Testis (tissue), 3 donors: ENCODE measurements around the gene SET. TPM values are rescaled to one million over a fixed set of nuclear protein-coding genes. Genes with fewer than 3 reads are reported as not detected.
"Not testable (repeated sequence)": the region's sequence is repeated elsewhere in the genome, so short reads cannot be mapped to it uniquely, and the experiment has no call there.

Experiments
- DNase-seq: peaks from one replicate; pipeline ENCODE4 v3.0.0-alpha.2; 2019
- H3K27ac ChIP-seq, 2 donors: fragments of 200-600 bp; sonication (generic); one replicate each; pipeline ENCODE4 v1.5.1; 2019
- H3K27me3 ChIP-seq: fragments of 200-600 bp; sonication (generic); one replicate; pipeline ENCODE4 v1.5.1; 2019
- H3K36me3 ChIP-seq: fragments of 200-600 bp; sonication (generic); one replicate; pipeline ENCODE4 v1.5.1; 2017; ENCODE audit warnings: low read depth; ENCODE audit errors: missing control alignments
- H3K4me1 ChIP-seq: fragments of 200-600 bp; sonication (generic); one replicate; pipeline ENCODE4 v1.5.1; 2019
- H3K4me3 ChIP-seq, 2 donors: fragments of 200-600 bp; sonication (generic); one replicate each; pipeline ENCODE4 v1.5.1; 2017 to 2019
- H3K9me3 ChIP-seq: fragments of 200-600 bp; sonication (generic); one replicate; pipeline ENCODE4 v1.5.1; 2017
- CTCF ChIP-seq, 3 experiments: fragments of 450-650 bp in 2 of 3; fragments of 200-600 bp in 1 of 3; sonication (generic) in 1 of 3; IDR thresholded peaks; one replicate each; pipeline ENCODE4 v1.5.1; 2016 to 2019; ENCODE audit warnings: antibody characterized with exemption in 3 of 3, mild to moderate bottlenecking in 2 of 3, moderate library complexity in 1 of 3
- POLR2A ChIP-seq: fragments of 450-650 bp; IDR thresholded peaks from one replicate; pipeline ENCODE4 v1.6.1; 2017; ENCODE audit warnings: antibody characterized with exemption, mild to moderate bottlenecking, moderate library complexity
- WGBS, 2 donors: methylation state at CpG; one replicate each; pipeline ENCODE4 v1.1.5; 2018; 5-methylcytosine and 5-hydroxymethylcytosine counted together
- intact Hi-C: fragments of 100-400 bp; cut with DNase I; formaldehyde crosslinking; loops from one replicate; pipeline ENCODE4 v1.15.1; 2023; ENCODE audit warnings: low total_unique reads
- polyA plus RNA-seq: library from polyadenylated mRNA; stranded (reverse); fragments of 350-450 nt; fragmentation: Illumina TruSeq; extraction: RNeasy Lipid Tissue Mini Kit (QIAGEN cat#74804); gene quantifications from one replicate; pipeline ENCODE4 v1.2.3, GENCODE V29; 2014; ENCODE audit warnings: low read depth, low replicate concordance; ENCODE audit not compliant: insufficient read depth
- total RNA-seq, 2 donors: library from RNA; depleted of rRNA; stranded (reverse); fragments of >200 nt; gene quantifications; one replicate each; pipeline ENCODE4 v1.2.3, GENCODE V29; 2016

SET gene
- total and polyA plus RNA-seq, 3 donors from 2014 or later = 113 to 159 (median 142) TPM

GRCh38 chr9:128657344-128657704 is 31.7 kb upstream of the SET start:
- DNase-seq = no peak
- H3K27me3 ChIP-seq = no peaks in the 10 kb centered on the region
- peak overlapping the region; percentile 99 for H3K27ac ChIP-seq
- no peaks in the 10 kb centered on the region for H3K36me3 ChIP-seq
- peaks cover 3% of the 10 kb centered on the region for H3K4me1 ChIP-seq
- H3K4me3 ChIP-seq = peak overlapping the region; percentile 66 to 76
- TF ChIP-seq POLR2A (no peak), CTCF (IDR thresholded peaks at IDR 0.05) (no peak)
- intact Hi-C loops = no loop called here
- H3K9me3 ChIP-seq = no peaks in the 10 kb centered on the region
- WGBS, 2 donors = 74 to 82% methylated on average over 13 of the region's 13 CpGs

- intact Hi-C loops = no loop called here
- Histone ChIP-seq H3K36me3 (no peaks in the 10 kb centered on the region), H3K27ac (peak overlapping the region; percentile 99), H3K27me3 (no peaks in the 10 kb centered on the region), H3K9me3 (no peaks in the 10 kb centered on the region), H3K4me1 (peaks cover 3% of the 10 kb centered on the region), H3K4me3 (no peak overlapping the region)
- no peak for DNase-seq
- WGBS, 2 donors = 62 to 73% methylated on average over 3 of the region's 3 CpGs
- TF ChIP-seq POLR2A (no peak), CTCF (IDR thresholded peaks at IDR 0.05) (no peak)
Observed at GRCh38 chr9:128657796-128658195, 31.2 kb upstream of the SET start.

- 90 to 94% methylated on average over 8 of the region's 8 CpGs for WGBS, 2 donors
- H3K36me3 ChIP-seq, H3K9me3 ChIP-seq, H3K27ac ChIP-seq, H3K4me3 ChIP-seq, DNase-seq, H3K27me3 ChIP-seq, H3K4me1 ChIP-seq, intact Hi-C loops: not testable (repeated sequence)
Observed at GRCh38 chr9:128666481-128666941, 22.5 kb upstream of the SET start.

- H3K36me3 ChIP-seq = no peaks in the 10 kb centered on the region
- H3K4me1 ChIP-seq = no peaks in the 10 kb centered on the region
- no peaks in the 10 kb centered on the region for H3K27me3 ChIP-seq
- TF ChIP-seq POLR2A (no peak), CTCF (IDR thresholded peaks at IDR 0.05) (no peak)
- H3K27ac ChIP-seq = no peak overlapping the region
- DNase-seq = no peak
- 93 to 100% methylated on average over 4 to 6 of the region's 6 CpGs for WGBS, 2 donors
- H3K4me3 ChIP-seq = no peak overlapping the region
- H3K9me3 ChIP-seq = no peaks in the 10 kb centered on the region
- intact Hi-C loops = no loop called here
Observed at GRCh38 chr9:128669786-128670185, 19.2 kb upstream of the SET start.

- Histone ChIP-seq H3K27ac (no peak overlapping the region), H3K36me3 (no peaks in the 10 kb centered on the region), H3K9me3 (no peaks in the 10 kb centered on the region), H3K27me3 (no peaks in the 10 kb centered on the region), H3K4me3 (no peak overlapping the region), H3K4me1 (no peaks in the 10 kb centered on the region)
- TF ChIP-seq POLR2A (no peak), CTCF (IDR thresholded peaks at IDR 0.05) (no peak)
- DNase-seq = no peak
- 90 to 98% methylated on average over 4 of the region's 4 CpGs for WGBS, 2 donors
- intact Hi-C loops = no loop called here
Observed at GRCh38 chr9:128675382-128675781, 13.6 kb upstream of the SET start.
